Esophagus muscularis mucosa (tissue), 3 donors: ENCODE data around the gene PCNX2.

Experiments used
- POLR2A ChIP-seq: fragments of 450-650 bp; IDR thresholded peaks from one replicate; pipeline ENCODE4 v1.6.1; 2017; ENCODE audit warnings: antibody characterized with exemption, moderate library complexity, mild to moderate bottlenecking, low read depth
- POLR2AphosphoS5 ChIP-seq, 2 donors: sonication (generic); formaldehyde crosslinking; IDR thresholded peaks; one replicate each; pipeline ENCODE4 v1.6.1; 2017; ENCODE audit warnings: antibody characterized with exemption in 2 of 2
- TF ChIP-seq, protein P1 (sequence below), 3 experiments: fragments of 200-600 bp in 2 of 3; fragments of 450-650 bp in 1 of 3; sonication (generic) in 2 of 3; IDR thresholded peaks; one replicate each; pipeline ENCODE4 v1.5.1; 2017 to 2019; ENCODE audit warnings: antibody characterized with exemption in 3 of 3, mild to moderate bottlenecking in 2 of 3, moderate library complexity in 1 of 3

GRCh38 chr1:233168384-233168783 lies 127.1 kb downstream of the PCNX2 start:
- TF ChIP-seq, protein P1, sequence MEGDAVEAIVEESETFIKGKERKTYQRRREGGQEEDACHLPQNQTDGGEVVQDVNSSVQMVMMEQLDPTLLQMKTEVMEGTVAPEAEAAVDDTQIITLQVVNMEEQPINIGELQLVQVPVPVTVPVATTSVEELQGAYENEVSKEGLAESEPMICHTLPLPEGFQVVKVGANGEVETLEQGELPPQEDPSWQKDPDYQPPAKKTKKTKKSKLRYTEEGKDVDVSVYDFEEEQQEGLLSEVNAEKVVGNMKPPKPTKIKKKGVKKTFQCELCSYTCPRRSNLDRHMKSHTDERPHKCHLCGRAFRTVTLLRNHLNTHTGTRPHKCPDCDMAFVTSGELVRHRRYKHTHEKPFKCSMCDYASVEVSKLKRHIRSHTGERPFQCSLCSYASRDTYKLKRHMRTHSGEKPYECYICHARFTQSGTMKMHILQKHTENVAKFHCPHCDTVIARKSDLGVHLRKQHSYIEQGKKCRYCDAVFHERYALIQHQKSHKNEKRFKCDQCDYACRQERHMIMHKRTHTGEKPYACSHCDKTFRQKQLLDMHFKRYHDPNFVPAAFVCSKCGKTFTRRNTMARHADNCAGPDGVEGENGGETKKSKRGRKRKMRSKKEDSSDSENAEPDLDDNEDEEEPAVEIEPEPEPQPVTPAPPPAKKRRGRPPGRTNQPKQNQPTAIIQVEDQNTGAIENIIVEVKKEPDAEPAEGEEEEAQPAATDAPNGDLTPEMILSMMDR (IDR thresholded peaks at IDR 0.05): no peak
- TF ChIP-seq POLR2A (no peak), POLR2AphosphoS5 (IDR thresholded peaks at IDR 0.05) (no peak)
